ENCODE data around the gene INPP1.

- TF ChIP-seq POLR2A (IDR thresholded peaks at IDR 0.05): no peak
- TF ChIP-seq CTCF (IDR thresholded peaks at IDR 0.05): no peak
- TF ChIP-seq POLR2AphosphoS5 (IDR thresholded peaks at IDR 0.05): no peak
These were observed 3.0 kb upstream of the INPP1 start for GRCh38 chr2:190340369-190340768.

Data from upper lobe of left lung (tissue), 4 donors.